Ovary (tissue), 3 donors: ENCODE data around the gene FAM149B1.

Experiments
- EP300 ChIP-seq: sonication (generic); formaldehyde crosslinking; IDR thresholded peaks from one replicate; pipeline ENCODE4 v1.6.1; 2017; ENCODE audit warnings: antibody characterized with exemption
- TF ChIP-seq, protein P1 (sequence below), 3 donors: fragments of 450-650 bp in 2 of 3; fragments of 200-600 bp in 1 of 3; IDR thresholded peaks; one replicate each; pipeline versions ENCODE4 v1.5.1 to v1.8.0; 2016 to 2022; ENCODE audit warnings: antibody characterized with exemption in 3 of 3, mild to moderate bottlenecking in 1 of 3
- donor health status: DM: no; HTN: no; CAD: no.

DNA sequence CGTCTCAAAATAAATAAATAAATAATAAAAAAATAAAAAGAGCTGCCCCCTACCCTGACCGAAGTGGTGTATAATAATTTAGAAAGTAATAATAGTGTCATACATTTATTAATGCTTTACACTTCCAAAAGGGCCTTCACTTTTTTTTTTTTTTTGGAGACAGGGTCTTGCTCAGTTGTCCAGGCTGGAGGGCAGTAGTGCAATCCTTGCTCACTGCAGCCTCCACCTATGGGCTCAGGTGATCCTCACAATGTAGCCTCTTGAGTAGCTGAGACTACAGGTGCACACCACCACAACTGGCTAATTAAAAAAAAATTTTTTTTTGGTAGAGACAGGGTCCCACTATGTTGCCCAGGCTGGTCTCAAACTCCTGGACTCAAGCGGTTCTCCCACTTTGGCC, 1.4 kb downstream of the FAM149B1 start:
- no peak for TF ChIP-seq EP300
- TF ChIP-seq, protein P1, sequence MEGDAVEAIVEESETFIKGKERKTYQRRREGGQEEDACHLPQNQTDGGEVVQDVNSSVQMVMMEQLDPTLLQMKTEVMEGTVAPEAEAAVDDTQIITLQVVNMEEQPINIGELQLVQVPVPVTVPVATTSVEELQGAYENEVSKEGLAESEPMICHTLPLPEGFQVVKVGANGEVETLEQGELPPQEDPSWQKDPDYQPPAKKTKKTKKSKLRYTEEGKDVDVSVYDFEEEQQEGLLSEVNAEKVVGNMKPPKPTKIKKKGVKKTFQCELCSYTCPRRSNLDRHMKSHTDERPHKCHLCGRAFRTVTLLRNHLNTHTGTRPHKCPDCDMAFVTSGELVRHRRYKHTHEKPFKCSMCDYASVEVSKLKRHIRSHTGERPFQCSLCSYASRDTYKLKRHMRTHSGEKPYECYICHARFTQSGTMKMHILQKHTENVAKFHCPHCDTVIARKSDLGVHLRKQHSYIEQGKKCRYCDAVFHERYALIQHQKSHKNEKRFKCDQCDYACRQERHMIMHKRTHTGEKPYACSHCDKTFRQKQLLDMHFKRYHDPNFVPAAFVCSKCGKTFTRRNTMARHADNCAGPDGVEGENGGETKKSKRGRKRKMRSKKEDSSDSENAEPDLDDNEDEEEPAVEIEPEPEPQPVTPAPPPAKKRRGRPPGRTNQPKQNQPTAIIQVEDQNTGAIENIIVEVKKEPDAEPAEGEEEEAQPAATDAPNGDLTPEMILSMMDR (IDR thresholded peaks at IDR 0.05), result no peak
